ENCODE results near the gene DCAF15.

- TF ChIP-seq POLR2A (IDR thresholded peaks at IDR 0.05) (no peak), CTCF (IDR thresholded peaks at IDR 0.05) (no peak)
Measured at GRCh38 chr19:13926715-13927114, 25.6 kb upstream of the DCAF15 start.
